ENCODE data around the gene ASCL3. TPM values are rescaled to one million over a fixed set of nuclear protein-coding genes. Genes with fewer than 3 reads are reported as not detected.
A peak's percentile ranks its signal among the peaks of the same experiment; 100 is the strongest.

Gene ASCL3
- total RNA-seq, 6 donors from 2014 or later, result not detected

DNA sequence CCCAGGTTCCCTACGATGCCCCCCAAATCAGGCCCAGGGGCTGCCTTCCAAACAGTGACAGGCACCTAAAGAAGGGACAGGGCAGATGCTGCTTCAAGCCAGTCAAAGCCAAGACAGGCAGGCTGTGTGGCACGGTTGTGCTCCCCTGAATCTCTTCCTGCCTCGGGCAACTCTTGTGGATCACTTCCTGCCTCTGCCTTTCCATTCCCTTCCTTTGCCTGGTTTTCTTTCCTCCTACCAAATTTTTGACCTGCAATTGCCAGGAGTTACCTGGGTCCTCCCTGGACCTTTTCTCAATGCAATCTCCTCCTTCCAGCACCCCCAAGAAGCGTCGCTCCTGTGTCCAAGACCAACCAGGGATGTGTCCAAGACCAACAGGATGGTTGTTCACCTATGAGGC is 15.6 kb downstream of the ASCL3 start:
- 81 to 83% methylated on average over 5 of the region's 5 CpGs for WGBS, 2 donors
- Histone ChIP-seq H3K27me3 (no peaks in the 10 kb centered on the region), H3K4me1 (no peaks in the 10 kb centered on the region), H3K4me3 (no peak overlapping the region), H3K36me3 (peaks cover 0 to 10% (median 6%) of the 10 kb centered on the region in 4 donors), H3K27ac (no peak overlapping the region), H3K9me3 (no peaks in the 10 kb centered on the region)
- TF ChIP-seq POLR2A (IDR thresholded peaks at IDR 0.05) (no peak), POLR2AphosphoS5 (IDR thresholded peaks at IDR 0.05) (no peak), EP300 (IDR thresholded peaks at IDR 0.05) (no peak)
- TF ChIP-seq, protein P1, sequence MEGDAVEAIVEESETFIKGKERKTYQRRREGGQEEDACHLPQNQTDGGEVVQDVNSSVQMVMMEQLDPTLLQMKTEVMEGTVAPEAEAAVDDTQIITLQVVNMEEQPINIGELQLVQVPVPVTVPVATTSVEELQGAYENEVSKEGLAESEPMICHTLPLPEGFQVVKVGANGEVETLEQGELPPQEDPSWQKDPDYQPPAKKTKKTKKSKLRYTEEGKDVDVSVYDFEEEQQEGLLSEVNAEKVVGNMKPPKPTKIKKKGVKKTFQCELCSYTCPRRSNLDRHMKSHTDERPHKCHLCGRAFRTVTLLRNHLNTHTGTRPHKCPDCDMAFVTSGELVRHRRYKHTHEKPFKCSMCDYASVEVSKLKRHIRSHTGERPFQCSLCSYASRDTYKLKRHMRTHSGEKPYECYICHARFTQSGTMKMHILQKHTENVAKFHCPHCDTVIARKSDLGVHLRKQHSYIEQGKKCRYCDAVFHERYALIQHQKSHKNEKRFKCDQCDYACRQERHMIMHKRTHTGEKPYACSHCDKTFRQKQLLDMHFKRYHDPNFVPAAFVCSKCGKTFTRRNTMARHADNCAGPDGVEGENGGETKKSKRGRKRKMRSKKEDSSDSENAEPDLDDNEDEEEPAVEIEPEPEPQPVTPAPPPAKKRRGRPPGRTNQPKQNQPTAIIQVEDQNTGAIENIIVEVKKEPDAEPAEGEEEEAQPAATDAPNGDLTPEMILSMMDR (IDR thresholded peaks at IDR 0.05), result no peak
- DNase-seq (no peak), ATAC-seq (ENCODE audit: low FRiP score in 2 of 2) (no peak)

DNA sequence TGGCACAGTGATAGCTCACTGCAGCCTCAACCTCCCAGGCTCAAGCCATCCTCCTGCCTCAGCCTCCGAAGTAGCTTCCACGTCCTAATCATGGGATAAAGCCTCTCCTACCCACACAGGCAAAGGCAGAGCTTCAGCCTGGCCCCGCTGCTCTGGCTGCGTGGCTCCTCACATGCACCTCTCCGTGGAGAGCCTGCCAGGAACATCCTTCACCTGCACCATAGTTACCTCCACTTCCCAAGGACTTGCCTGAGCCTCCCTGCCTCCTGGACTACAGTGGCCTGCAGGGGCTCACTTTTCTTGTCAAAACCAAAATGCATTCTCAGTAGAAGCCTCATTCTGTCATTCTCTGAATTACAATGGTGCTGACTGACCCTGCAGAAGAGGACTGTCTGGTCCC is 16.6 kb downstream of the ASCL3 start:
- ATAC-seq (ENCODE audit: low FRiP score in 2 of 2) (no peak), DNase-seq (no peak)
- no peak overlapping the region for H3K27ac ChIP-seq

DNA sequence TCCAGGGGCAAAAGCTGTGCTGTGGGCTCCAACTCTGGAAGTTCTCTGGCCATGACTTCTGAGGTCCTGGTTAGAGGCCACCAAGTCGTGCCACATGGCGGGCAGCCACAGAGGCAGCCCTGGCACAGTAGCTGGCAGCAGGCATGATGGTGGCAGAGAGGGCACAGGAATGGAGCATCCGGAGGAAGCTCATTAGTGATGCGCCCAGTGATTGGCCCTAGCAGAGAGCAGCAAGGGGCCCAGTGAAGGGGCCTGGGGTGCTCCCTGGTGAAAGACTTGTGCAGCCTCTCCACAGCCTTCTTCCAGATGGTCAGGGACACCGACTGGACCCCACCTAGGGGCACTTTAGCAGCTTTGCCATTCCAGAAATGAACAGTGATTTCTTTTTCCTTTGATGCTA is 17.1 kb downstream of the ASCL3 start:
- Histone ChIP-seq H3K4me1 (no peaks in the 10 kb centered on the region), H3K27ac (no peak overlapping the region), H3K36me3 (peaks cover 0 to 25% (median 18%) of the 10 kb centered on the region in 4 donors), H3K9me3 (no peaks in the 10 kb centered on the region), H3K4me3 (no peak overlapping the region), H3K27me3 (no peaks in the 10 kb centered on the region)
- ATAC-seq (ENCODE audit: low FRiP score in 2 of 2) (no peak), DNase-seq (no peak)
- WGBS, 2 donors, result 96 to 97% methylated on average over 2 to 4 of the region's 5 CpGs
- no peak for TF ChIP-seq POLR2A (IDR thresholded peaks at IDR 0.05)
- TF ChIP-seq EP300 (IDR thresholded peaks at IDR 0.05), result no peak
- TF ChIP-seq, protein P1 (IDR thresholded peaks at IDR 0.05), result no peak
- TF ChIP-seq POLR2AphosphoS5 (IDR thresholded peaks at IDR 0.05), result no peak

More for the DNA sequence above, 16.6 kb downstream of the ASCL3 start:
- H3K4me3 ChIP-seq, result no peak overlapping the region
- WGBS, 2 donors, result 94% methylated on average over 5 of the region's 5 CpGs; no CpG with 5 or more reads in 1 of the 2 donors
- H3K9me3 ChIP-seq, result no peaks in the 10 kb centered on the region
- H3K36me3 ChIP-seq, result peaks cover 0 to 20% (median 16%) of the 10 kb centered on the region in 4 donors
- no peak for TF ChIP-seq POLR2AphosphoS5 (IDR thresholded peaks at IDR 0.05)
- TF ChIP-seq POLR2A (IDR thresholded peaks at IDR 0.05), result no peak
- TF ChIP-seq, protein P1 (IDR thresholded peaks at IDR 0.05), result no peak
- no peaks in the 10 kb centered on the region for H3K4me1 ChIP-seq
- no peaks in the 10 kb centered on the region for H3K27me3 ChIP-seq

DNA sequence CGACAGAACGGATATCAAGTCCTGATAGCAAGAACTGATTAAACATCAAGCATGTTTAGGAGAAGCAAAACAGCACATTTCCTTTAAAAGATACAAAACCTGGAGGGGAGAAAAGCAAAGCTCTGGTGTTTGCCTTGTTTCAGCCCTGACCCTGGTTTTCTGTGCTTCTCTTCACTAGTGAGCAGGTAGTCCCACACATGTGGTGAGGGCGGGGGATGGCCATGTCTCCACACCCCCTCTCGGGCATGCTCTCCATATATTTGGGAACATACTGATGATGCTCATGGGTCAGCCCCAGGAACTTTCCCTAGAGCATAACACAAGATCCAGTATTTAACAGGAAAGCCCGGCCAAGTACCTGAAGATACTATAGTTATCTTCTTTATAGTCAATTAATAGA is 20.1 kb downstream of the ASCL3 start:
- Histone ChIP-seq H3K4me1 (peaks cover 0 to 3% (median 1%) of the 10 kb centered on the region in 4 donors), H3K36me3 (peaks cover 0 to 55% (median 42%) of the 10 kb centered on the region in 4 donors), H3K27me3 (no peaks in the 10 kb centered on the region), H3K27ac (no peak overlapping the region), H3K9me3 (no peaks in the 10 kb centered on the region), H3K4me3 (no peak overlapping the region)
- no peak for ATAC-seq (ENCODE audit: low FRiP score in 2 of 2)
- 82 to 85% methylated on average over 5 of the region's 5 CpGs for WGBS, 2 donors
- TF ChIP-seq, protein P1 (IDR thresholded peaks at IDR 0.05), result no peak
- TF ChIP-seq POLR2A (IDR thresholded peaks at IDR 0.05) (no peak), EP300 (IDR thresholded peaks at IDR 0.05) (no peak), POLR2AphosphoS5 (IDR thresholded peaks at IDR 0.05) (no peak)
- no peak for DNase-seq

DNA sequence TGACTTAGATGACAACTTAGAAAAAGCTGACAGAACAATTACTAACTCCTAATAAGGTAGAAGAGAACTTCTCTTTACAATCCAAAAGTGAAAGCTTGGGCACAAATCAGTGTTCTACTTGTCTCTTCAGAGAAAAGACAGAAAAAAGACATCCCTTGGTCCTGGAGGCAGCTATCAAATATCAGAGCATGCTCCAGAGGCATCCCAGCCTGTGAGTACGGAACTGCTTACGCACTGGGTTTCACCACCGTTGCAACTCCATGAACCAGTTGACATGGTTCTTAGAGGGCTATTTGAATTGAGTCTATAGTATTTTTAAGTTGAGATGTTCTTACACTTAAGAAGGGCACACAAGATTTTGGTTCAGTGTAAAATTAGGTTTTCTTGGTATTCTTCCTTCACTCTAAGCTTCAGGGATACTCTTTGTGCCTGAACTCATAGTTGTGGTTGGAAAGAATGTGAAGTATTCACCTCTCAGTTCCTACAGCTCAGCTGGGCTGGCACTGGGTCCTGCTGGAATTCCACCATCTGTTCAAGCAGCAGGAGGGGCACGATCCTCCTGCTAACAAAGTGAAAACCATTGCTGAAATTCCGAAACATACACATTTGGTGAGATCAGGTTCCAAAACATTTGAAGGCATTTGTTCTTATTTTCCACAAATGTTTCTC is 25.5 kb downstream of the ASCL3 start:
- peaks cover 22 to 37% (median 31%) of the 10 kb centered on the region in 4 donors for H3K4me1 ChIP-seq
- TF ChIP-seq POLR2AphosphoS5 (IDR thresholded peaks at IDR 0.05), result no peak
- no peak for TF ChIP-seq POLR2A (IDR thresholded peaks at IDR 0.05)
- TF ChIP-seq, protein P1 (IDR thresholded peaks at IDR 0.05), result no peak
- no peak for TF ChIP-seq EP300 (IDR thresholded peaks at IDR 0.05)
- 38 to 39% methylated on average over 5 of the region's 5 CpGs for WGBS, 2 donors
- no peak overlapping the region for H3K4me3 ChIP-seq
- H3K36me3 ChIP-seq, result peaks cover 0 to 56% (median 38%) of the 10 kb centered on the region in 4 donors
- DNase-seq, result peak in 1 of 2 donors; percentile 67
- H3K9me3 ChIP-seq, result no peaks in the 10 kb centered on the region
- ATAC-seq (ENCODE audit: low FRiP score in 2 of 2), result peak; percentile 78 to 89
- H3K27ac ChIP-seq, result peak overlapping the region; percentile 54 to 72 (median 68)
- no peaks in the 10 kb centered on the region for H3K27me3 ChIP-seq

Measured in upper lobe of left lung (tissue), 6 donors.